ACHN (cell line): ENCODE data around the gene HMX3.

Source experiments
- DNase-seq: peaks from one replicate; pipeline ENCODE4 v3.0.0-alpha.2; 2015
- in situ Hi-C: cut with HindIII; loops from 2 replicates; pipeline ENCODE4 v1.10.0; 2017; ENCODE audit warnings: low sequenced_read_pairs, low pct_ligation_motif_present, low pct_unique_long_range_greater_than_20kb

The HMX3 gene

GRCh38 chr10:123132576-123133477 lies 2.9 kb upstream of the HMX3 start:
- in situ Hi-C loops = no loop called here
- DNase-seq = peak; percentile 84

- DNase-seq = no peak
- in situ Hi-C loops = no loop called here
Measured at GRCh38 chr10:123133541-123134342, 2.0 kb upstream of the HMX3 start.

GRCh38 chr10:123134343-123134914 lies 1.3 kb upstream of the HMX3 start:
- no peak for DNase-seq
- in situ Hi-C loops = no loop called here

- in situ Hi-C loops = no loop called here
Measured at GRCh38 chr10:123134915-123135414, 805 bp upstream of the HMX3 start.

GRCh38 chr10:123136221-123136805 lies 543 bp downstream of the HMX3 start:
- no peak for DNase-seq
- in situ Hi-C loops = no loop called here

More at GRCh38 chr10:123134915-123135414, 805 bp upstream of the HMX3 start:
- no peak for DNase-seq

- DNase-seq = no peak
Measured at GRCh38 chr10:123136806-123137642, 1.3 kb downstream of the HMX3 start.

GRCh38 chr10:123139165-123139520 lies 3.4 kb downstream of the HMX3 start:
- no peak for DNase-seq
- in situ Hi-C loops = no loop called here

More at GRCh38 chr10:123136806-123137642, 1.3 kb downstream of the HMX3 start:
- in situ Hi-C loops = no loop called here

- DNase-seq = no peak
- in situ Hi-C loops = no loop called here
Measured at GRCh38 chr10:123139521-123140163, 3.9 kb downstream of the HMX3 start.

- in situ Hi-C loops = no loop called here
- no peak for DNase-seq
Measured at GRCh38 chr10:123140164-123140982, 4.6 kb downstream of the HMX3 start.

GRCh38 chr10:123140983-123141390 lies 5.2 kb downstream of the HMX3 start:
- DNase-seq = no peak
- in situ Hi-C loops = no loop called here

GRCh38 chr10:123141791-123142700 lies 6.3 kb downstream of the HMX3 start:
- no peak for DNase-seq
- in situ Hi-C loops = no loop called here

- in situ Hi-C loops = no loop called here
- DNase-seq = no peak
Measured at GRCh38 chr10:123142701-123143161, 7.0 kb downstream of the HMX3 start.

- in situ Hi-C loops = no loop called here
Measured at GRCh38 chr10:123143162-123143824, 7.5 kb downstream of the HMX3 start.

GRCh38 chr10:123143825-123144168 lies 8.0 kb downstream of the HMX3 start:
- DNase-seq = no peak
- in situ Hi-C loops = no loop called here

More at GRCh38 chr10:123143162-123143824, 7.5 kb downstream of the HMX3 start:
- no peak for DNase-seq
